H1 (cell line): Measurements from ENCODE around the gene JAKMIP2. TPM values are rescaled to one million over a fixed set of nuclear protein-coding genes. Genes with fewer than 3 reads are reported as not detected.

Source experiments
- CEBPB ChIP-seq: IDR thresholded peaks from 2 replicates; pipeline ENCODE4 v1.6.1; 2012; ENCODE audit warnings: low read depth, low read length
- CHD1 ChIP-seq: IDR thresholded peaks from 2 replicates; pipeline ENCODE4 v1.6.1; 2012; ENCODE audit warnings: low read depth, low read length, improper control_type of control experiment
- HDAC6 ChIP-seq: IDR thresholded peaks from one replicate; pipeline ENCODE4 v1.7.1; 2012; ENCODE audit warnings: low read depth, mild to moderate bottlenecking, inconsistent platforms, low read length, moderate library complexity
- SAP30 ChIP-seq: fragments of 300-600 bp; sonication (generic); IDR thresholded peaks from 2 replicates; pipeline ENCODE4 v1.7.1; 2012; ENCODE audit warnings: low read length, moderate library complexity, mild to moderate bottlenecking, inconsistent platforms; ENCODE audit not compliant: insufficient read depth, insufficient replicate concordance
- SIN3A ChIP-seq, 2 experiments: IDR thresholded peaks in 1 of 2; conservative IDR thresholded peaks in 1 of 2; 2 replicates each; pipeline ENCODE4 v1.6.1; 2011 to 2012; ENCODE audit warnings: low read length in 2 of 2, improper control_type of control experiment in 1 of 2, low read depth in 1 of 2, mild to moderate bottlenecking in 1 of 2
- polyA plus RNA-seq, 7 experiments: library from polyadenylated mRNA; depleted of rRNA in 3 of 7; stranded (reverse) in 5 of 7; unstranded in 2 of 7; fragments of >200 nt in 5 of 7; fragments of 200-250 nt in 2 of 7; gene quantifications; 1 replicate in 5 of 7; 2 replicates in 1 of 7; 4 replicates in 1 of 7; pipeline versions ENCODE4 v1.2.1 to v1.2.3, GENCODE V29; 2011 to 2013; ENCODE audit warnings: missing spikeins in 2 of 7, mixed read lengths in 2 of 7
- total RNA-seq: library from RNA; stranded (reverse); fragmentation: NEBNext Ultra II Directional; extraction: Animal tissue kit (Norgen Biotek cat#: 25700); gene quantifications from 2 replicates; pipeline ENCODE4 v1.2.1, GENCODE V29; 2021

JAKMIP2 gene
- total and polyA plus RNA-seq, 2 of the 8 experiments (the other 6 are each of a cell fraction or from before 2014, with no cell fraction given) = 2.4 to 13.6 TPM

- no peak for TF ChIP-seq CHD1
- no peak for TF ChIP-seq SAP30
- TF ChIP-seq HDAC6 = no peak
- TF ChIP-seq SIN3A (conservative IDR thresholded peaks at IDR 0.05 in 1 of 2, IDR thresholded peaks at IDR 0.05 in 1 of 2; ENCODE audit: low read depth in 1 of 2, low read length in 2 of 2) = no peak
- no peak for TF ChIP-seq CEBPB
These were observed 21.8 kb upstream of the JAKMIP2 start (continued) for GRCh38 chr5:147804334-147804733.
